GM12878 (cell line): Measurements from ENCODE around the gene S100G. TPM values are rescaled to one million over a fixed set of nuclear protein-coding genes. Genes with fewer than 3 reads are reported as not detected.

Experiments used
- ATAC-seq: fragments of 200-7000 bp; cut with Tn5 transposase; 3 replicates; pipeline ENCODE4 v1.9.1; 2020; ENCODE audit warnings: mild to moderate bottlenecking, moderate library complexity
- BruUV-seq: library from RNA; stranded (reverse); fragments of 400-500 nt; replicated peaks from 2 replicates; lab custom pipeline; 2021; lab: Mats Ljungman, UMichigan
- CTCF ChIA-PET: fragments of 300-600 bp; sonication (Branson Sonifier 250); formaldehyde crosslinking; extraction: SDS; loops from one replicate; lab custom pipeline; 2021; ENCODE audit warnings: inconsistent platforms; lab: Yijun Ruan, JAX
- POLR2A ChIA-PET: fragments of 350-600 bp; formaldehyde crosslinking; extraction: SDS; loops from one replicate; lab custom pipeline; 2021; ENCODE audit warnings: inconsistent platforms; lab: Charles Lee
- RAD21 ChIA-PET: fragments of 300-600 bp; sonication (Branson Sonifier 250); formaldehyde crosslinking; loops from one replicate; lab custom pipeline; 2023; ENCODE audit warnings: antibody characterized with exemption; ENCODE audit not compliant: unreplicated experiment; lab: Charles Lee
- SMC1A ChIA-PET: fragments of 300-600 bp; sonication (Branson Sonifier 250); formaldehyde crosslinking; loops from one replicate; lab custom pipeline; 2023; ENCODE audit not compliant: unreplicated experiment, uncharacterized antibody; lab: Charles Lee
- DNase-seq: peaks from one replicate; pipeline ENCODE4 v3.0.0-alpha.2; 2011; ENCODE audit warnings: low read depth, low spot score
- FAIRE-seq: peaks from 3 replicates; lab custom pipeline; 2011; peaks lifted over from hg19 to GRCh38; lab: Jason Lieb, UNC
- H2AFZ ChIP-seq: 2 replicates; pipeline ENCODE4 v1.6.0; 2011; ENCODE audit warnings: low read depth, low read length, control low read depth; ENCODE audit not compliant: control insufficient read depth
- H3K27ac ChIP-seq: 2 replicates; pipeline ENCODE4 v1.5.1; 2011; ENCODE audit warnings: control low read depth; ENCODE audit not compliant: control insufficient read depth, insufficient read depth
- H3K27me3 ChIP-seq, 2 experiments: replicated peaks in 1 of 2; 2 replicates each; pipeline versions ENCODE4 v1.6.0 to v1.6.1; 2011; ENCODE audit warnings: low read length in 1 of 2; ENCODE audit not compliant: control insufficient read depth in 2 of 2, insufficient read depth in 2 of 2
- H3K36me3 ChIP-seq, 2 experiments: 2 replicates each; pipeline ENCODE4 v1.5.1; 2011; ENCODE audit warnings: low read length in 1 of 2; ENCODE audit not compliant: control insufficient read depth in 2 of 2, insufficient read depth in 2 of 2
- H3K4me1 ChIP-seq: 2 replicates; pipeline ENCODE4 v1.6.1; 2011; ENCODE audit warnings: mild to moderate bottlenecking, low read length, moderate library complexity, mixed read lengths; ENCODE audit not compliant: control insufficient read depth, insufficient read depth
- H3K4me2 ChIP-seq: 2 replicates; pipeline ENCODE4 v1.6.0; 2011; ENCODE audit warnings: control low read depth; ENCODE audit not compliant: control insufficient read depth, insufficient read depth
- H3K4me3 ChIP-seq: fragments of 200-600 bp; sonication (generic); 2 replicates; pipeline ENCODE4 v1.5.1; 2016
- H3K79me2 ChIP-seq: 2 replicates; pipeline ENCODE4 v1.6.0; 2011; ENCODE audit warnings: low read length; ENCODE audit not compliant: control insufficient read depth, insufficient read depth
- H3K9ac ChIP-seq: 2 replicates; pipeline ENCODE4 v1.8.0; 2011; ENCODE audit warnings: low read length, control low read depth, mixed read lengths; ENCODE audit not compliant: control insufficient read depth, insufficient read depth
- H3K9me3 ChIP-seq: replicated peaks from 3 replicates; pipeline ENCODE4 v1.5.1; 2011; ENCODE audit warnings: mild to moderate bottlenecking, low read length; ENCODE audit not compliant: control insufficient read depth, insufficient read depth
- H4K20me1 ChIP-seq: 2 replicates; pipeline ENCODE4 v1.6.0; 2011; ENCODE audit not compliant: control insufficient read depth, insufficient read depth
- ASH2L ChIP-seq: fragments of 300-600, 200-600 bp; sonication (generic); IDR thresholded peaks from 2 replicates; pipeline ENCODE4 v1.6.1; 2017; ENCODE audit warnings: low read depth, mild to moderate bottlenecking, borderline replicate concordance
- ATF2 ChIP-seq: IDR thresholded peaks from 2 replicates; pipeline ENCODE4 v1.6.1; 2012; ENCODE audit warnings: low read length, inconsistent platforms
- CBFB ChIP-seq: IDR thresholded peaks from 2 replicates; pipeline ENCODE4 v1.6.1; 2016; ENCODE audit warnings: antibody characterized with exemption, low read depth
- DPF2 ChIP-seq: fragments of 450-650 bp; IDR thresholded peaks from 2 replicates; pipeline ENCODE4 v1.6.1; 2017; ENCODE audit warnings: mild to moderate bottlenecking
- E4F1 ChIP-seq: fragments of 450-650 bp; IDR thresholded peaks from 2 replicates; pipeline ENCODE4 v1.6.1; 2018; ENCODE audit warnings: borderline replicate concordance, mild to moderate bottlenecking; ENCODE audit not compliant: partially characterized antibody
- ESRRA ChIP-seq: IDR thresholded peaks from 2 replicates; pipeline ENCODE4 v1.6.1; 2012; ENCODE audit warnings: mild to moderate bottlenecking, low read length, improper control_type of control experiment
- FOXM1 ChIP-seq: IDR thresholded peaks from 2 replicates; pipeline ENCODE4 v1.6.1; 2012; ENCODE audit warnings: low read depth, mild to moderate bottlenecking, inconsistent platforms, low read length, moderate library complexity
- MAX ChIP-seq: IDR thresholded peaks from 2 replicates; pipeline ENCODE4 v1.6.1; 2012; ENCODE audit warnings: low read depth, low read length, improper control_type of control experiment
- MTA3 ChIP-seq: IDR thresholded peaks from 2 replicates; pipeline ENCODE4 v1.6.1; 2012; ENCODE audit warnings: low read length, inconsistent platforms, borderline replicate concordance
- NBN ChIP-seq: fragments of 450-650 bp; IDR thresholded peaks from 2 replicates; pipeline ENCODE4 v1.6.1; 2016
- RUNX3 ChIP-seq: IDR thresholded peaks from 2 replicates; pipeline ENCODE4 v1.6.1; 2012; ENCODE audit warnings: low read length, inconsistent platforms
- TBL1XR1 ChIP-seq: IDR thresholded peaks from 2 replicates; pipeline ENCODE4 v1.6.1; 2012; ENCODE audit warnings: low read depth, low read length, improper control_type of control experiment
- YBX1 ChIP-seq: fragments of 450-650 bp; IDR thresholded peaks from 2 replicates; pipeline ENCODE4 v1.6.1; 2016; ENCODE audit warnings: antibody characterized with exemption
- ZBTB40 ChIP-seq: fragments of 450-650 bp; IDR thresholded peaks from 2 replicates; pipeline ENCODE4 v1.6.1; 2016; ENCODE audit warnings: mild to moderate bottlenecking, moderate library complexity, borderline replicate concordance
- ZNF384 ChIP-seq: IDR thresholded peaks from 2 replicates; pipeline ENCODE4 v1.6.1; 2012; ENCODE audit warnings: low read depth, mild to moderate bottlenecking, low read length, improper control_type of control experiment, borderline replicate concordance
- WGBS: methylation state at CpG from one replicate; pipeline ENCODE4 v1.1.6; 2016; ENCODE audit warnings: low lambda C conversion rate; ENCODE audit not compliant: insufficient replicate concordance, insufficient coverage; ENCODE audit errors: missing lambda C conversion rate; 5-methylcytosine and 5-hydroxymethylcytosine counted together
- in situ Hi-C: fragments of 300-500 bp; cut with MboI; formaldehyde crosslinking; loops from 9 replicates; pipeline ENCODE4 v1.14.3; 2018; ENCODE audit warnings: mixed read lengths
- intact Hi-C: fragments of 100-400 bp; cut with micrococcal nuclease; formaldehyde crosslinking; loops from one replicate; pipeline ENCODE4 v1.14.2; 2022; ENCODE audit not compliant: unreplicated experiment
- polyA plus RNA-seq, 11 experiments: library from polyadenylated mRNA; depleted of rRNA in 4 of 11; unstranded in 6 of 11; stranded (reverse) in 5 of 11; fragments of >200 nt; fragmentation: Nextera tagmentation in 4 of 11; fragmentation: Illumina TruSeq in 1 of 11; extraction: Ambion mirVana in 4 of 11; extraction: Trizol in 1 of 11; gene quantifications; 1 replicate in 1 of 11; 2 replicates in 10 of 11; pipeline versions ENCODE4 v1.2.1 to v1.2.3, GENCODE V29; 2011 to 2016; ENCODE audit warnings: inconsistent platforms in 2 of 11, missing spikeins in 2 of 11, low read depth in 1 of 11
- total RNA-seq, 4 experiments: library from RNA; depleted of rRNA in 3 of 4; stranded (reverse); fragments of >200 nt in 3 of 4; fragmentation: Illumina TruSeq in 1 of 4; extraction: Trizol in 1 of 4; gene quantifications; 2 replicates each; pipeline versions ENCODE4 v1.2.1 to v1.2.3, GENCODE V29; 2013 to 2021

The S100G gene
- total and polyA plus RNA-seq, 10 of the 15 experiments (the other 5 are each of a cell fraction or from before 2014, with no cell fraction given): not detected

GRCh38 chrX:16638533-16638932 is 11.4 kb upstream of the S100G start (continued):
- no peak for TF ChIP-seq ATF2
- no peak for TF ChIP-seq ESRRA
- no peak for TF ChIP-seq DPF2
- no peak for TF ChIP-seq RUNX3
- no peak for TF ChIP-seq NBN
- no peak for TF ChIP-seq MTA3

- Histone ChIP-seq H3K9ac (no peak overlapping the region), H3K79me2 (no peaks in the 10 kb centered on the region), H3K4me3 (no peak overlapping the region), H4K20me1 (no peaks in the 10 kb centered on the region), H3K27ac (no peak overlapping the region), H3K27me3 (no peaks in the 10 kb centered on the region; a peak in 1 of 4 replicates), H3K4me2 (no peak overlapping the region), H2AFZ (no peak overlapping the region), H3K9me3 (no peaks in the 10 kb centered on the region), H3K36me3 (no peaks in the 10 kb centered on the region), H3K4me1 (no peaks in the 10 kb centered on the region)
- DNase-seq: no peak
- in situ Hi-C loops: no loop called here
- intact Hi-C loops: no loop called here
- ChIA-PET POLR2A (no interaction called here), CTCF (no interaction called here), RAD21 (no interaction called here), SMC1A (no interaction called here)
- no peak for ATAC-seq
- no peak for FAIRE-seq
- 80% methylated on average over 6 of the region's 6 CpGs for WGBS
- BruUV-seq: no TSS peak
- TF ChIP-seq CBFB: no peak
- no peak for TF ChIP-seq E4F1
- TF ChIP-seq TBL1XR1: no peak
- TF ChIP-seq FOXM1: no peak
- TF ChIP-seq YBX1: no peak
- no peak for TF ChIP-seq ESRRA
- no peak for TF ChIP-seq MAX
- no peak for TF ChIP-seq ASH2L
- TF ChIP-seq DPF2: no peak
- TF ChIP-seq ZBTB40: no peak
- TF ChIP-seq ZNF384: no peak
Observed at GRCh38 chrX:16639966-16640365, 10.0 kb upstream of the S100G start.
